ENCODE measurements around the gene NOS1AP.

- no peak for TF ChIP-seq CTCF (IDR thresholded peaks at IDR 0.05)
- TF ChIP-seq POLR2A (IDR thresholded peaks at IDR 0.05), result no peak
Observed at GRCh38 chr1:162191396-162192305, 122.2 kb downstream of the NOS1AP start.
